ENCODE results near the gene TMEM129. TPM values are rescaled to one million over a fixed set of nuclear protein-coding genes. Genes with fewer than 3 reads are reported as not detected.
A peak's percentile ranks its signal among the peaks of the same experiment; 100 is the strongest.

The TMEM129 gene
- 27.1 TPM for polyA plus RNA-seq (ENCODE audit: insufficient read length)

- DNase-seq, result peak; percentile 96
Measured at GRCh38 chr4:1721003-1721665, at the start of gene TMEM129, which contains the start of gene TACC3. TSS of gene TMEM129 (minus strand) at chr4:1721323. CDS start at chr4:1720837, 486 bp downstream. TSS of gene TACC3 (plus strand) at chr4:1721521. CDS start at chr4:1723422, 1,901 bp downstream.

- DNase-seq, result no peak
Measured at GRCh38 chr4:1770791-1771231, 49.7 kb upstream of the TMEM129 start.

- DNase-seq, result no peak
Measured at GRCh38 chr4:1770245-1770644, 49.1 kb upstream of the TMEM129 start.

GRCh38 chr4:1769692-1770091 lies 48.6 kb upstream of the TMEM129 start:
- DNase-seq, result no peak

- DNase-seq, result no peak
Measured at GRCh38 chr4:1768367-1769034, 47.4 kb upstream of the TMEM129 start.

- no peak for DNase-seq
Measured at GRCh38 chr4:1767770-1768366, 46.7 kb upstream of the TMEM129 start.

GRCh38 chr4:1767061-1767769 lies 46.1 kb upstream of the TMEM129 start:
- DNase-seq, result no peak

- DNase-seq, result no peak
Measured at GRCh38 chr4:1766106-1767060, 45.3 kb upstream of the TMEM129 start.

GRCh38 chr4:1765409-1766072 lies 44.4 kb upstream of the TMEM129 start:
- DNase-seq, result no peak

GRCh38 chr4:1764670-1765069 lies 43.5 kb upstream of the TMEM129 start:
- DNase-seq, result no peak

GRCh38 chr4:1763550-1764080 lies 42.5 kb upstream of the TMEM129 start:
- no peak for DNase-seq

- DNase-seq, result no peak
Measured at GRCh38 chr4:1763070-1763549, 42.0 kb upstream of the TMEM129 start.

GRCh38 chr4:1762264-1763010 lies 41.3 kb upstream of the TMEM129 start:
- no peak for DNase-seq

- no peak for DNase-seq
Measured at GRCh38 chr4:1761130-1761689, 40.1 kb upstream of the TMEM129 start.

- no peak for DNase-seq
Measured at GRCh38 chr4:1760521-1761071, 39.5 kb upstream of the TMEM129 start.

- DNase-seq, result no peak
Measured at GRCh38 chr4:1759818-1760223, 38.7 kb upstream of the TMEM129 start.

- no peak for DNase-seq
Measured at GRCh38 chr4:1759170-1759817, 38.2 kb upstream of the TMEM129 start.

- DNase-seq, result no peak
Measured at GRCh38 chr4:1758306-1759121, 37.4 kb upstream of the TMEM129 start.

All from hindlimb muscle (tissue), 1 donor.